HCT116 (cell line): Measurements from ENCODE around the gene R3HCC1L. TPM values are rescaled to one million over a fixed set of nuclear protein-coding genes. Genes with fewer than 3 reads are reported as not detected.

Experiments
- ATAC-seq: fragments of 200-7000 bp; cut with Tn5 transposase; 2 replicates; pipeline ENCODE4 v1.9.1; 2020; ENCODE audit warnings: mild to moderate bottlenecking, moderate library complexity
- BruUV-seq: library from RNA; stranded (reverse); fragments of 400-500 nt; replicated peaks from 2 replicates; lab custom pipeline; 2021; lab: Mats Ljungman, UMichigan
- CTCF ChIA-PET: fragments of 300-600 bp; sonication (Branson Sonifier 250); formaldehyde crosslinking; loops from one replicate; lab custom pipeline; 2021; ENCODE audit warnings: antibody characterized with exemption; lab: Charles Lee
- POLR2A ChIA-PET: fragments of 300-600, 350-600 bp; sonication (Branson Sonifier 250); formaldehyde crosslinking; loops from one replicate; lab custom pipeline; 2021; ENCODE audit warnings: antibody characterized with exemption; lab: Charles Lee
- RAD21 ChIA-PET, 2 experiments: fragments of 300-600 bp; sonication (Branson Sonifier 250); formaldehyde crosslinking; loops; one replicate each; lab custom pipeline; 2023; ENCODE audit warnings: low total read pairs in 2 of 2; ENCODE audit not compliant: uncharacterized antibody in 2 of 2, unreplicated experiment in 2 of 2, low non-redundant PET in 1 of 2; lab: Charles Lee
- DNase-seq: peaks from one replicate; pipeline ENCODE4 v3.0.0-alpha.2; 2010; ENCODE audit warnings: low read depth, low spot score
- H2AFZ ChIP-seq: fragments of 200-600 bp; shearing (Covaris generic), sonication (generic); 2 replicates; pipeline ENCODE4 v1.6.1; 2017; ENCODE audit warnings: low read depth, mixed run types, mixed read lengths, antibody characterized with exemption, low read length; ENCODE audit not compliant: poor library complexity, severe bottlenecking
- H3K27ac ChIP-seq: 2 replicates; pipeline ENCODE4 v1.5.1; 2012; ENCODE audit warnings: low read depth, low read length
- H3K27me3 ChIP-seq: fragments of 200-600 bp; sonication (generic); 2 replicates; pipeline ENCODE4 v1.6.1; 2016; ENCODE audit warnings: mixed run types, low read length, mixed read lengths; ENCODE audit not compliant: insufficient read depth
- H3K36me3 ChIP-seq, 2 experiments: fragments of 200-500 bp in 1 of 2; fragments of 200-600 bp in 1 of 2; sonication (Bioruptor generic) in 1 of 2; sonication (generic) in 1 of 2; 2 replicates each; pipeline versions ENCODE4 v1.5.1 to v1.6.1; 2014 to 2016; ENCODE audit warnings: low read length in 2 of 2, inconsistent platforms in 1 of 2, mixed read lengths in 1 of 2, mixed run types in 1 of 2; ENCODE audit not compliant: insufficient read depth in 2 of 2, control insufficient read depth in 1 of 2
- H3K4me1 ChIP-seq, 2 experiments: fragments of 200-600 bp in 1 of 2; sonication (generic) in 1 of 2; 2 replicates each; pipeline versions ENCODE4 v1.5.1 to v1.6.1; 2012 to 2017; ENCODE audit warnings: low read length in 2 of 2, inconsistent platforms in 1 of 2, mild to moderate bottlenecking in 1 of 2, mixed read lengths in 1 of 2, mixed run types in 1 of 2, moderate library complexity in 1 of 2; ENCODE audit not compliant: insufficient read depth in 2 of 2, control insufficient read depth in 1 of 2
- H3K4me2 ChIP-seq: fragments of 200-600 bp; sonication (generic); 2 replicates; pipeline ENCODE4 v1.6.1; 2017; ENCODE audit warnings: mixed run types, low read length, mixed read lengths
- H3K4me3 ChIP-seq, 2 experiments: fragments of 200-600 bp in 1 of 2; sonication (generic) in 1 of 2; replicated peaks in 1 of 2; 2 replicates each; pipeline ENCODE4 v1.5.1; 2011 to 2016; ENCODE audit warnings: low read length in 2 of 2, control low read depth in 1 of 2, low read depth in 1 of 2, mild to moderate bottlenecking in 1 of 2, mixed read lengths in 1 of 2, mixed run types in 1 of 2
- H3K79me2 ChIP-seq: fragments of 200-600 bp; sonication (generic); 2 replicates; pipeline ENCODE4 v1.6.1; 2017; ENCODE audit warnings: mild to moderate bottlenecking, mixed run types, low read length, moderate library complexity, mixed read lengths; ENCODE audit not compliant: insufficient read depth
- H3K9ac ChIP-seq: fragments of 200-600 bp; sonication (generic); 2 replicates; pipeline ENCODE4 v1.6.1; 2016; ENCODE audit warnings: low read length, mixed read lengths
- H3K9me2 ChIP-seq: fragments of 200-600 bp; sonication (generic), shearing (Covaris generic); 2 replicates; pipeline ENCODE4 v1.6.1; 2017; ENCODE audit warnings: mixed run types, mild to moderate bottlenecking, moderate library complexity; ENCODE audit not compliant: insufficient read depth
- H3K9me3 ChIP-seq, 2 experiments: fragments of 200-500 bp in 1 of 2; fragments of 200-600 bp in 1 of 2; sonication (Bioruptor generic) in 1 of 2; sonication (generic) in 1 of 2; 2 replicates each; pipeline ENCODE4 v1.6.1; 2014 to 2017; ENCODE audit warnings: low read length in 2 of 2, mixed read lengths in 2 of 2, inconsistent platforms in 1 of 2, low read depth in 1 of 2, mild to moderate bottlenecking in 1 of 2, mixed run types in 1 of 2, moderate library complexity in 1 of 2; ENCODE audit not compliant: control insufficient read depth in 1 of 2, insufficient read depth in 1 of 2
- H4K20me1 ChIP-seq: fragments of 200-600 bp; sonication (generic), shearing (Covaris generic); 2 replicates; pipeline ENCODE4 v1.6.1; 2017; ENCODE audit warnings: mixed run types, mild to moderate bottlenecking, moderate library complexity; ENCODE audit not compliant: insufficient read depth
- CBX3 ChIP-seq: IDR thresholded peaks from 2 replicates; pipeline ENCODE4 v1.6.1; 2012; ENCODE audit warnings: low read depth
- EGR1 ChIP-seq: IDR thresholded peaks from 2 replicates; pipeline ENCODE4 v1.6.1; 2012; ENCODE audit warnings: low read depth
- ELF1 ChIP-seq: IDR thresholded peaks from 2 replicates; pipeline ENCODE4 v1.6.1; 2012; ENCODE audit warnings: low read depth, borderline replicate concordance
- JUND ChIP-seq: IDR thresholded peaks from 2 replicates; pipeline ENCODE4 v1.6.1; 2012
- POLR2AphosphoS5 ChIP-seq: IDR thresholded peaks from 2 replicates; pipeline ENCODE4 v1.6.1; 2011; ENCODE audit warnings: mild to moderate bottlenecking, low read depth, low read length, moderate library complexity
- SIN3A ChIP-seq: IDR thresholded peaks from 2 replicates; pipeline ENCODE4 v1.6.1; 2012; ENCODE audit warnings: low read depth
- SRF ChIP-seq: IDR thresholded peaks from 2 replicates; pipeline ENCODE4 v1.6.1; 2012; ENCODE audit warnings: low read depth
- YY1 ChIP-seq: IDR thresholded peaks from 2 replicates; pipeline ENCODE4 v1.6.1; 2011; ENCODE audit warnings: low read length, low read depth, moderate library complexity, mild to moderate bottlenecking; ENCODE audit not compliant: insufficient replicate concordance; ENCODE audit errors: extremely low read depth
- ZFX ChIP-seq: fragments of 450-650 bp; IDR thresholded peaks from 2 replicates; pipeline ENCODE4 v1.6.1; 2017
- ZNF274 ChIP-seq: fragments of 200-500 bp; sonication (Bioruptor generic); IDR thresholded peaks from 2 replicates; pipeline ENCODE4 v1.6.1; 2014; ENCODE audit warnings: mild to moderate bottlenecking, low read depth, low read length, inconsistent platforms
- intact Hi-C: fragments of 100-400 bp; cut with micrococcal nuclease; formaldehyde crosslinking; loops from 2 replicates; pipeline ENCODE4 v1.10.0; 2022
- total RNA-seq: library from RNA; stranded (reverse); gene quantifications from one replicate; pipeline ENCODE4 v1.2.1, GENCODE V29; 2021; ENCODE audit not compliant: unreplicated experiment
- TF ChIP-seq, protein P1 (sequence below): IDR thresholded peaks from 2 replicates; pipeline ENCODE4 v1.6.1; 2012
- TF ChIP-seq, protein P2 (sequence below): IDR thresholded peaks from 2 replicates; pipeline ENCODE4 v1.6.1; 2011; ENCODE audit warnings: mild to moderate bottlenecking, low read length, moderate library complexity; ENCODE audit not compliant: insufficient replicate concordance; ENCODE audit errors: extremely low read depth

R3HCC1L gene
- total RNA-seq, 1 experiment from 2014 or later, result 9.3 TPM

DNA sequence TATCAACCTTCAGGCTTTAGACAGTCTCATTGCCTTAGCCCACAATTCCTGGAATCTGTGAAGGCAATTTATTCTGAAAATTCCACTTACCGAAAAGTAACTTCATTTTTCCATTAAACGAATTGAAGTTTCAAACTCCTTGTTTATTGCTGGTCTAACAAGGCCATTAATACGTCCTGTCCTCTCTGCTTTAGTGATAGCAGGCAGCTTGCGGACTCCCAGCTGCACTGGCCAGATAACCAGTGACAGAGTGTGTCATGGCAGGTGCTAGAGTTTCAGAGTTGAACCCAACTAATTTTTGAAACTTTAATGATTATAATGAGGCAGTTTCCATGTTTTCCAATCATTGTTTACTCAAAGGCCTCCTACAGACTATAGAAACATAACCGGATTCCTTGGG is 102.4 kb downstream of the R3HCC1L start:
- DNase-seq (no peak), ATAC-seq (no peak)
- H3K4me1 ChIP-seq, result no peaks in the 10 kb centered on the region
- H3K79me2 ChIP-seq, result no peaks in the 10 kb centered on the region
- no peak overlapping the region for H3K9ac ChIP-seq
- RAD21 ChIA-PET, result no interaction called here
- no peak overlapping the region for H2AFZ ChIP-seq
- no peaks in the 10 kb centered on the region for H3K9me2 ChIP-seq
- no peak overlapping the region for H3K4me2 ChIP-seq
- CTCF ChIA-PET, result no interaction called here
- intact Hi-C loops, result loop anchor here (10.0 kb wide), 1 partner anchor 322 kb away; no protein-coding TSS in a partner anchor
- TF ChIP-seq EGR1 (no peak), SRF (no peak)
- TSS peak; percentile 19 for BruUV-seq
- POLR2A ChIA-PET, result no interaction called here
- H3K36me3 ChIP-seq, result peaks cover 2 to 12% of the 10 kb centered on the region in 2 experiments; a peak in 2 of 4 replicates
- H3K27me3 ChIP-seq, result no peaks in the 10 kb centered on the region
- no peaks in the 10 kb centered on the region for H3K9me3 ChIP-seq
- H4K20me1 ChIP-seq, result no peaks in the 10 kb centered on the region
- no peak overlapping the region for H3K27ac ChIP-seq
- H3K4me3 ChIP-seq, result no peak overlapping the region

DNA sequence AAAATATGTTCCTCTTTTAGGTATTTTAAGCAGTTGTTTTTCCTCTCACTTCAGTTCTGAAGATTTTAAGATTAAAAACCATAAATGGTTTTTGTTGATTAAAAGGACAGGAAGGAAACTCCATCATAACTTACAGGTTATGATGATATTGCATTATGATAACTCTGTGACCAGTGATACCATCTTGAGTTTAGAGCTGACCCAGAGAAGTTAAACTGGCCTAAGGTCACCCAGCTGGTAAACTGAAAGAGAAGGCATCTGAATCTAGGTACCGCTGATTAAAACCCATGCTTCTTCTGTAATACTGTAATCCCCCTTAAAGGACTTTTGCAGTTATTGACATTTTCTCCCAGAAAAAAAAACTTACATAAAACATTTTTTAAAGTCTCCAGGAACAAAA is 103.9 kb downstream of the R3HCC1L start:
- ATAC-seq (no peak), DNase-seq (no peak)
- ChIA-PET CTCF (no interaction called here), POLR2A (no interaction called here), RAD21 (no interaction called here)
- no peaks in the 10 kb centered on the region for H3K4me1 ChIP-seq
- no peak overlapping the region for H2AFZ ChIP-seq
- no peak overlapping the region for H3K9ac ChIP-seq
- H3K9me3 ChIP-seq, result no peaks in the 10 kb centered on the region
- H3K4me2 ChIP-seq, result no peak overlapping the region
- no peak overlapping the region for H3K27ac ChIP-seq
- TF ChIP-seq, protein P1, sequence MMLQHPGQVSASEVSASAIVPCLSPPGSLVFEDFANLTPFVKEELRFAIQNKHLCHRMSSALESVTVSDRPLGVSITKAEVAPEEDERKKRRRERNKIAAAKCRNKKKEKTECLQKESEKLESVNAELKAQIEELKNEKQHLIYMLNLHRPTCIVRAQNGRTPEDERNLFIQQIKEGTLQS, result no peak
- TF ChIP-seq YY1 (no peak), ELF1 (no peak), ZFX (no peak), ZNF274 (no peak), CBX3 (no peak), JUND (no peak), SIN3A (no peak), SRF (no peak), POLR2AphosphoS5 (no peak)
- TF ChIP-seq, protein P2, sequence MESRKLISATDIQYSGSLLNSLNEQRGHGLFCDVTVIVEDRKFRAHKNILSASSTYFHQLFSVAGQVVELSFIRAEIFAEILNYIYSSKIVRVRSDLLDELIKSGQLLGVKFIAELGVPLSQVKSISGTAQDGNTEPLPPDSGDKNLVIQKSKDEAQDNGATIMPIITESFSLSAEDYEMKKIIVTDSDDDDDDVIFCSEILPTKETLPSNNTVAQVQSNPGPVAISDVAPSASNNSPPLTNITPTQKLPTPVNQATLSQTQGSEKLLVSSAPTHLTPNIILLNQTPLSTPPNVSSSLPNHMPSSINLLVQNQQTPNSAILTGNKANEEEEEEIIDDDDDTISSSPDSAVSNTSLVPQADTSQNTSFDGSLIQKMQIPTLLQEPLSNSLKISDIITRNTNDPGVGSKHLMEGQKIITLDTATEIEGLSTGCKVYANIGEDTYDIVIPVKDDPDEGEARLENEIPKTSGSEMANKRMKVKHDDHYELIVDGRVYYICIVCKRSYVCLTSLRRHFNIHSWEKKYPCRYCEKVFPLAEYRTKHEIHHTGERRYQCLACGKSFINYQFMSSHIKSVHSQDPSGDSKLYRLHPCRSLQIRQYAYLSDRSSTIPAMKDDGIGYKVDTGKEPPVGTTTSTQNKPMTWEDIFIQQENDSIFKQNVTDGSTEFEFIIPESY, result no peak
- no peaks in the 10 kb centered on the region for H3K9me2 ChIP-seq
- H4K20me1 ChIP-seq, result no peaks in the 10 kb centered on the region; the same call in 1 of the 2 replicates
- no peak overlapping the region for H3K4me3 ChIP-seq
- H3K79me2 ChIP-seq, result no peaks in the 10 kb centered on the region
- intact Hi-C loops, result loop anchor here (10.0 kb wide), 1 partner anchor 324 kb away; no protein-coding TSS in a partner anchor
- BruUV-seq, result no TSS peak
- H3K36me3 ChIP-seq, result peaks cover 2 to 12% of the 10 kb centered on the region in 2 experiments; a peak in 2 of 4 replicates
- no peaks in the 10 kb centered on the region for H3K27me3 ChIP-seq
